HG03064 (cell line): ENCODE data around the gene OR1C1.
"Not testable (repeated sequence)": the region's sequence is repeated elsewhere in the genome, so short reads cannot be mapped to it uniquely, and the experiment has no call there.

ENCODE experiments used
- ATAC-seq: cut with Tn5 transposase; IDR thresholded peaks from one replicate; pipeline ENCODE4 v1.9.1; 2021; ENCODE audit warnings: low read depth; ENCODE audit not compliant: unreplicated experiment

OR1C1 gene, protein sequence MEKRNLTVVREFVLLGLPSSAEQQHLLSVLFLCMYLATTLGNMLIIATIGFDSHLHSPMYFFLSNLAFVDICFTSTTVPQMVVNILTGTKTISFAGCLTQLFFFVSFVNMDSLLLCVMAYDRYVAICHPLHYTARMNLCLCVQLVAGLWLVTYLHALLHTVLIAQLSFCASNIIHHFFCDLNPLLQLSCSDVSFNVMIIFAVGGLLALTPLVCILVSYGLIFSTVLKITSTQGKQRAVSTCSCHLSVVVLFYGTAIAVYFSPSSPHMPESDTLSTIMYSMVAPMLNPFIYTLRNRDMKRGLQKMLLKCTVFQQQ

DNA sequence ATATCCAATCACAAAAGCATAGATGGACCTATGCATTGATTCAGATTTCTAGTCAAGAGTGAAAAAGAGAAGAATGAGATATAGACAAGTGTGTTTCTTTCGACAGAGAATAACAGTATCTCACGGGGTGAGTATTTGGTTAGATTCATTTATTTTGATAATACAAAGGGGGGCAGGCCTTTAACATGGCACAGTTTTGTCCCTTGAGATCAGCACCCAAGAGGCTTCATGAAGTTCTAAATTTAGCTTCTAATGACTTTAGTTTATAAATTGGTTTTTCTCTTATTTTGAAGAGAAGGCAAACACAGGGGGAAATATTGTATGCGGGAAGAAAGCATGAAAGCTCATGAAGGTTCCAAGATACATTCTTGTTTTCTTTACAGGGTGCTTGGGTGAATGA is at the start of gene OR1C1:
Gene OR1C1, minus strand, starts transcription at position 101 of the 400 bp plus-strand sequence. CDS start 2,150 bp downstream, outside the sequence.
- ATAC-seq, result no peak

- no peak for ATAC-seq
Measured at GRCh38 chr1:247797518-247797917, 37.2 kb upstream of the OR1C1 start.

DNA sequence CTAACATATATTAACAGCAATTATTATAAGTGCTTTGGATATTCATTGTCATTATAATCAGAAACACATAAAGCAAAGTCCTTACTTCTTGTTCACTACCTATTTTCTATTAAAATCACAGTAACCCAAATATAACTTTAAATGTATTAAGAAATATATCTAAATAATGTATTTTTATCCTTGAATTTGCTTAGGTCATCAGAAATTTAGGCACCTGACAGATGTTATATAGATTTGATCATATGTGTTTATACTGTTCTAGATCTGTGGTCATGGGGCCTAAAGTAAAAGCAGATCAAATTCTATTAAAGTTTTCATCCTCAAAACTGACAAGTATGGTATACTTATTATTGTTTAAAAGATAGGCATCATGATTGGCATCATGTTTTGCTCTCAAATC is 9.2 kb upstream of the OR1C1 start:
- no peak for ATAC-seq

GRCh38 chr1:247754311-247754710 is 6.0 kb downstream of the OR1C1 start:
- ATAC-seq, result not testable (repeated sequence)

GRCh38 chr1:247749870-247750269 is 10.5 kb downstream of the OR1C1 start:
- ATAC-seq, result no peak

DNA sequence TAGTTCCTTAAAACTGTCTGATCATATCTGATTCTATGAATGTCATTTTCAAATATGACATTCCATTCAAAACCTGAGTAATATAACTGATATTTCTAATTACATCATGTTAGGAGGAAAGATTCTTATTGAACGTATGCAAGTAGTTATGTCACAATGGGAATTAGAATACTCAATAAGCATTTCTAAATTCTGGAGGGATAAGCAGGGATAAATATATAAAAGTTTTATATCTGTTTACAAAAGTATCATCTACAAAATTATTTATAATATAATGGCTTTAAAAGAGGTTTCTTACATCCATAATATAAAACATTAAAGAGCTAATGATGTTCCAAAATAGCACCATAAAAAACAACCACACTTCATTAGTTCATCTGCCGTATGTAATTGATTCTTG is 12.3 kb downstream of the OR1C1 start, which contains the start of gene OR14A2:
Gene OR14A2, minus strand, starts transcription at position 101 of the 400 bp plus-strand sequence.
- no peak for ATAC-seq

DNA sequence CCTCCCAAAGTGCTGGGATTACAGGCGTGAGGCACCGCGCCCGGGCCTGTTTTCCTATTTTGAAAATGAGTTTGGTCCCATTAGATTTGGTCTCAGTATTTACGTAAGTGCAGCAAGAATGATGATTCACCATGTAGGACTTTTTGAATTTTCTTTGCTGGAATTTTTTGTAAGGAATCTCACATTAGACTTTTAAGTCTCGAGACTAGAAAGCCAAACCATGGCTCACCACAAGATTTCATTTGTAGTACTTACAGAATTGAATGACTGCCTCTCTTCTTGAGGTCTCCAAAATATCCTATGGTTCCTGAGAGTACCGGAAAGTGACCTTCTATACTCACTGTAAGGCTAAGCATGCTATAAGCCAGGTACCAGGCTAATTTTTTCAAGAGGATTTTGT is 12.7 kb downstream of the OR1C1 start:
- no peak for ATAC-seq

GRCh38 chr1:247746391-247746935 is 13.9 kb downstream of the OR1C1 start:
- no peak for ATAC-seq

GRCh38 chr1:247742215-247742760 is 18.1 kb downstream of the OR1C1 start:
- ATAC-seq, result not testable (repeated sequence)

DNA sequence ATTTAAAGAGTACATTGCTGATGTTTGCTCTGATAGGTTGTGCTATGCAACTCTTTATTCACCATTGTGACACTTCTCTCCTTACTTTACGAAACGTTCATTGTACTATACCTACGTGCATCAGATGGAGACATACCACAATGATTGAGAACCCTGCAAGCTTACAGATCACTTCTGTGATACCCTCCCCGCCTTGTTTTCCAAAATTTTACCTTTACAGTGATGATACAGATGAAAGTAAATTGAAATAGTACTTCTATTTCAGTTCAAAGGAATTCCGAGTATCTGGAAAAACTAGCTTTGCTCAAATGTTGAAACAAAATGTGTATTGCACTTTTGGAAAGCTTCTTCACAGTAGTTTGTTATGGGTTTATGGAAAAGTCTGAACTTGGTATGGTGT is 18.6 kb downstream of the OR1C1 start:
- ATAC-seq, result no peak

DNA sequence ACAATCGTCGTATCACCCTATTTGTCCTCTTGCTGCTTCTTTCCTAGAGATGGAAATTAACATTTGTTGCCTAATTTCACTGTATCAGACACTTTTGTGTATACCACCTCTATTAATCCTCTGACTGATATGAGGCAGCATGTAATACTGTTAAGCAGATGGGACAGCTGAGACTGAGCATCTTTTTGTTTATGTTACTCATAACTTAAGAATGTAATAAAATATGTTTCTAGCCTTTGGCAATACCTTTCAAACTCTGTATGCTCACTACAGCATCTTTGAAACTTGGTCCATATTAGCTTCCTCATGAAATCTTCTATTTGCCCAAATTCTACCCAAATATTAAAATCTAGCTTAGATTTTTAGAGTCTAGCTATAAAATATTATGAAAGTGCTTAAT is 19.6 kb downstream of the OR1C1 start:
- no peak for ATAC-seq

DNA sequence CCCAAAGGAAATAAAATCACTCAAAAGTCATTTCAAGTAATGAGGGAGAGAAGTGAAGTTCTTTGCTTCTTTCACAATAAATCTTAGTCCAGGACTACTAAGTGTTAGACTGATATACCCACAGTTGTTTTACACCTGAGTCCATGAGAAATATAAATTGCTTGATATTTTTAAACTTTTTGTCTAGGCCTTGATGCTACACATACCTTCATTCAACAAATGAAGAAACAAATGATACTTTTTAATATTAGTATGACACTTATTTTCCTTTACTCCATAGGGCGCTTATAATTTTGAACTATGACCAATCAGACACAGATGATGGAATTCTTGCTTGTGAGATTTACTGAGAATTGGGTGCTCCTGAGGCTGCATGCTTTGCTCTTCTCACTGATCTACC is 22.0 kb downstream of the OR1C1 start, which contains the start of gene OR14K1:
Gene OR14K1, plus strand, starts transcription at position 301 of the 400 bp plus-strand sequence. Its CDS starts 0 bp downstream, at position 301.
- no peak for ATAC-seq

GRCh38 chr1:247721222-247721621 is 39.1 kb downstream of the OR1C1 start:
- no peak for ATAC-seq

GRCh38 chr1:247716546-247716945 is 43.8 kb downstream of the OR1C1 start, which contains the start of gene OR6F1:
OR6F1 (minus strand) TSS chr1:247716646; CDS start chr1:247712755, 3,891 bp downstream.
- ATAC-seq, result no peak

DNA sequence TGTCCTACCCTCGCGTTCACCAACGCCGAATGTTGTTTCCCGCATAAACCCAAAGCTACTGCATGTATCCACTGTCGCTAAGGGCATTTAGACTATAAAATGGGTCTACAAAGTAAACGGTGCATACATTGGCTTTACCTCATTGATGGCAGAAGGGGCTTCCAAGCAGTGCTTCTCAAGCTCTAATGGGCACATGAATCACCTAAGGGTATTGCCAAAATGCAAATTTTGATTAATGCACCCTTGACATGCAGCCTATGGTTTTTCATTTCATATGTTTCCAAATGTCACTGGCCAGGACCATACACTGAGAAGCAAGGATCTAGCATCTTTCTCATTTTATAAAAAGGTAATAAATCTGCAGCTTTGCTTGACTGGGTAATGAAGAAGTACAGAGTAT is 46.6 kb downstream of the OR1C1 start:
- no peak for ATAC-seq

DNA sequence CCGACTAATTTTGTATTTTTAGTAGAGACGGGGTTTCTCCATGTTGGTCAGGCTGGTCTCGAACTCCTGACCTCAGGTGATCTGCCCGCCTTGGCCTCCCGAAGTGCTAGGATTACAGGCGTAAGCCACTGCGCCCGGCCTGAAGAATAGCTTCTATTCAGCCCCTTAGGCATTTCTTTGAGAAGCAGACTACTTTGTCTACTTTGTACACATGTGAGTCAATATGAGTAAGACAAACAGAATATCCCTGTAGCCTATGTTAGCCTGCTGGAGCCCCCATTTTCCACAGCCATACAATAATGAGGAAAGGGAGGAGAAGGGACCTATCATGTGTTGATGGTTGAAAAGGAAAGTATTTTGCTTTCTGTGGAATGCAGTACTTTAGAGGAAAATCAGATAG is 49.7 kb downstream of the OR1C1 start:
- not testable (repeated sequence) for ATAC-seq
